GM21367 (cell line): ENCODE measurements around the gene HLA-DQB1.
"Not testable (repeated sequence)": the region's sequence is repeated elsewhere in the genome, so short reads cannot be mapped to it uniquely, and the experiment has no call there.

Experiments
- ATAC-seq: cut with Tn5 transposase; IDR thresholded peaks from one replicate; pipeline ENCODE4 v1.9.1; 2021; ENCODE audit not compliant: unreplicated experiment

Gene HLA-DQB1

DNA sequence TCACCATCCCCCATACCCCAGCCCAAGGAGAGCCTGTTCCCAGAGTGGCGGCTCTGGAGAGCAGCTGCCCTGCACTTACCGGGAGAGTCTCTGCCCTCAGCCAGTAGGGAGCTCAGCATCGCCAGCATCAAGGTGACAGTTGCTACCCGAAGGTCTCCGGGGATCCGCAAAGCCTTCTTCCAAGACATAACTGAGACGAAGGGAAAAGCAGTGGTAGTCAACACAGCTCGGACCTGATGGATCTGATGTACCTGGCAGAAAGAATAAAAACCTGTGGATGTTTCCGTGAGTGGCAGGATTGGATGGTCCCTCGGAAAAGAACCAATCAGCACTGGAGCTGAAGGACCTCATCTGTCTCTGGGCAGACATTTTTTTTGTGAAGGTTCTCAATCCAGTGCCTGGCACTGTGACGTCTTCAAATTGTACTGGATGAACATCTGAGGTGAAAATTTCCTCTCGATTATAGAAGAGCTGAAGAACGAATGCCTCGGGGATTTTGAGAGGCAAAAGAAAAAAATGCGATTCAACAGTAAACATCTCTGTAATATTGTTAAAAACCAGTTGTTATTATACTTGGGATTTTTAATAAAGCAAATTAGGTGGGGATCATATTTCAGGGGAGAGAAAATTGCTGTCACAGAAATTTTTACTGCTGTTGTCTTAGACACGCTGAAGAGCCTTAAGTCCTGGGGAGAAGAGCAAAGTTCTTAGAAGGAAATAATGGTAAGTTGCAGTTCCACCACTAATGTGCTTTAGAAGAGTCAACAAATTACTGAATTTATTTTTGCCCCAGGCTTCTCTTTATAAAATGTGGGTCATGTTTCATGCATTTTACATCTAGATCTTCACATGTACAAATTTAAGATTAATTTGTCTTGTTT lies at the start of gene HLA-DQB1:
TSS of gene HLA-DQB1 (minus strand) at position 238 of the 881 bp plus-strand sequence. CDS start at position 188, 50 bp downstream.
- ATAC-seq = peak; percentile 64

DNA sequence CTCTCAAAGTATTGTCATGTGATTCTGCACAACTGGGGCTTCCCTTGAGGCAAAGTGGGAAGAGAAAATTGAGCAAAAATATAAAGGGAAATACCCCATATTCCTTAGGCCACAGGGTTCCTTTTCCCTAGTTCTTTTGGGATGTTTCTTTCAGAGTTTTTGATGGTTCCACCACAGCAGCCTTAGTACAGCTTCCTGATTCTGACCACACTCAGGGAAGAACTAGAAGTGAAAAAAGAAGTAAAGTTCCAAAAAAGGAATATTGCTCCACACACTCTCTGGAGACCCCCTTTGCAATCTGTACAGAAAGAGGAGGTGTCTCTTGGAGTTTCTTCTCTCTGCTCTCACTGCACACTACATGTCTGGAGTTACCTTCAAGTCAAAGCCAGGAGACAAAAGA lies 46.8 kb upstream of the HLA-DQB1 start:
- ATAC-seq = no peak

DNA sequence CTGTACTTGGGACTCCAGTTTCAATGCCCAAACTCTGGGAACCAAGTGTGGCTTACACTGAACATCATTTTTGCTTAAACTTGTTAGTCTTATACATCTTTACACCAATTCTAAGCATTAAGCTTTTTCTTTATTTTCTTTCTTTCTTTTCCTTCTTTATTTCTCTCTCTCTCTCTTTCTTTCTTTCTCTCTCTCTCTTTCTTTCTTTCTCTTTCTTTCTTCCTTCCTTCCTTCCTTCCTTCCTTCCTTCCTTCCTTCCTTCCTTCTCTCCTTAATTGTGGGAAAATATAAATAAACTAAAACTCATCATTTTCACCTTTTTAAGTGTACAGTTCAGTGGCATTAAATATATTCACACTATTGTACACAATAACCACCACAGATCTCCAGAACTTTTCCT lies 43.2 kb upstream of the HLA-DQB1 start:
- ATAC-seq = no peak

DNA sequence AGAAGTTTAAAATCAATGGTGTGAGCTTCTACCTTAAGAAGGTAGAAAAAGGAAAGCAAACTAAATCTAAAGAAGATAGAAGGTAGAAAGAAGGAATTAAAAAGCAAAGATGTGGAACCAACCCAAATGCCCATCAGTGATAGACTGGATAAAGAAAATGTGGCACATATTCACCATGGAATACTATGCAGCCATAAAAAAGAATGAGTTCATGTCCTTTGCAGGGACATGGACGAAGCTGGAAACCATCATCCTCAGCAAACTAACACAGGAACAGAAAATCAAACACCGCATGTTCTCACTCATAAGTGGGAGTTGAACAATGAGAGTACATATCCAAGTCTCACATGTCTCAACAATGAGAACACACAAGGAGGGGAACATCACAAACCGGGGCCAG lies 38.7 kb upstream of the HLA-DQB1 start:
- ATAC-seq = not testable (repeated sequence)

DNA sequence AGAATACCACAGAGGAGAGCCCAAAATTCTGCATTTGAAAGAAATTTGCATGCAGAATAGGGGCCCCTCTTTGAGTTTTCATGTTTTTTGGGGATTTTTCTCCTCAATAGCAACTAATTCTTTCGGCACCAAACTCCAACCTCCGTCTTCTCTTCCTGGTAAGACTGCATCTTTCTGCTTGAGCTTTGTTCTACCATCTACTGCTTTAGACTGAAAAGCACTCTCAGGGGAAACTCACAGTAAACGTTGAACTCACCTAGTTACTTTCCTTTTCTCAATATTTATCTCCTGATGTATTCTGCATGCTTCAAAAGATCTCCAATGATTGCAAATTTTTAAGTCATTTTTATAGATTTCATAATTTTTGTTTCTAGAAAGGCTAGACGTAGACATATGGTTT lies 36.9 kb upstream of the HLA-DQB1 start:
- no peak for ATAC-seq

DNA sequence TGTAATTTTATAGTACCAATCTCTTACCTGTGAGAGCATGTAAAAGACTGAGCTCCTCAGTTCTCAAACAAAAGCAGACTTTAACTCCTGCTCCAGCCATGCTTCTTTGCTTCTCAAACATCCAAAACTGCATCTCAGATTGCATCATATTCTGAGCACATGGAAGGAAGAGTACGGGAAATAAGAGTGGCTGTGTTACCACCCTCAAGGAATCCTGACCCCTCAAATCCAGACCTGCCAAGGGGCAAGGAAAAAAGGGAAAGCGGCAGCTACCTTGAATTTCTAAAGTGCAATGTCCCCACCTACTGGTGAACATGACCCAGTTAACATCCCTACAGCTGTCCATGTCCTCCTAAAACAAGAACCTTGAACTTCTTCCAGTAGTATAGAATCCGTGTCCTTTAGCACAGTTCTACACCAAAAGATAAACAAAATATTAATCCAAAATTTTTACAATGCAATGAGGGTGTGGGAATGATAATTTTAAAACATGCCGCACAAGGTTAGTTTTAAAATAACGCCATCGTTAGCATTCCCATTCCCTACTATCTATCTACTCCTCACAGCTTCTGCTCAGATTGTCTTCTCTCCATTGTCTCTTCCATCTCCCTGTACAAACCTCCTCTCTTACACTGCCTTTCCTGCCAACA lies 34.1 kb upstream of the HLA-DQB1 start:
- no peak for ATAC-seq

DNA sequence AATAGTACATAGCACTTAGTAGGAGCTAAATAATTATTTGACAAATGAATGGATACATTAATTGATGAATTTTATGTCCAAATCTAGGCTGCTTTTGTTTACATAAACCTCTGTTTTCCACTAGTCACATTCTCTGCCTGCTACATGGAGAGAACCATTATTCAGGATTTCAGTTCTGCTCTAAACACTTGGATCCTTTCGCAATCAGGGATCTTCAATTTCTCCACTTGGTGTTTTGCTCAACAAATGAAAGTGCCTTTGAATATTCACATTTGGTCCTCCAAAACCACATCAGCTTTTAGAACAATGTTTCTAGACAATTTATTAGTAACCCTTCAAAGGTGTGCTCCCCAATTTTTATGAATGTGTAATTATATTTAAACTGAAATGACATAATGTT lies 30.6 kb upstream of the HLA-DQB1 start:
- ATAC-seq = no peak

DNA sequence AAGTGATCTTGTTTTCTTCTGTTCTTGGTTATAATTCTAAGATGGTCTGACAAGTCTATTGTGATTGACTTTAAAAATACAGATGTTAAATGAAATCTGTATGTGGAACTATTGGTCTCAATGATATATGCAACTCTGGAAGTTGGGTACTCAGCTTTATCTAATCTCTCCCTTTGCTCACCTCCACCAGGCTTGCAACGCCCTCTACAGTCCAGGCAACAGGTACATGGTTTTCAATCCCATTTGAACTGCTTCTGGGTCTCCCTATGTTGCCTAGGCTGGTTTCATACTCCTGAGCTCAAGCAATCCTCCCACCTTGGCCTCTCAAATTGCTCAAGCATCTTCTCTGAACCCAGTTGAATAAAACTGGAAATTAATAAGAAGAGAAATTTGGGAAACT lies 25.6 kb upstream of the HLA-DQB1 start:
- no peak for ATAC-seq

DNA sequence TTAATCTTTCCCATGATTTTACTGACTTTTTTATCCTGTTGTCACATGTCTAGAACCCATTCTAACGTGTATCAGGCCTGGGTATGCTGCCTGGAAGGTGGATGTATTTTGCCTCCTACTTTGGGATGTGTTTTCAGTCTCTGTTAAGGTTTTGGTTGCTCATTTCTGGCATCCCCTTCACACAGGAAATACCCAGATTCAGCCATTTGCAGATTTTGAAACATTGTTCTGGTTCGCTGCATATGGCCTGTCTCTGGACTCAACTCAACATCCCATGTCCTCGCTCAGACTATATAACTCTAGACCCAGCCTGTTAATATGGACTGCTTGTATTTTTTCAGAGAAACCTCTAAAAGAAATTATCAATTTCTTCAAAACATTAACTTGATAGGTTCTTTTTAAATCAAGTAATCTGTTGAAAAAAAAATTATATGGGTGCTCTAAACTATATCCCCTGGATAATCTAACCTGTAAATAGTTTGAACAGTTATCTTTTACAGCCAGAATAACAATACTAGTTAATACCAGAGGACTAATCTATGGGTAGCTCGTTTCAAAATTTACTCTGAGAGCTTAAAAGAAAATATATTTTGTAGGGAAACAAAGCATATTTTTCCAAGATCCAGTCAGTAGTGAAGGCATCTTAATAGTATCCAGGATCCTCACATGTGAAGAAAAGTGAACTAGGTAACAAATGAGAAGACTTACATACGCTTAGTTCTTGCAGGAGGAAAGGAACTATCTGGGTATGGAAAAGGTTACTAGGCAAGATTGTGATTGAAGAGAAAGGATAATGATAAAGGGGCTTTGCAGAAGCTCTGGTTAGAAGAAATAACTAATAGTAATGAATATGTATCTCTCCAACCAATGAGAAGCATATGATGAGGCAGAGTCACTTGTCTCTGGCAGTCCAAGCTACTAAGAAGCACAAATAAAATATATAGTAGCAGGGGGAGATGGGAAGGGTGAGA lies 23.4 kb upstream of the HLA-DQB1 start:
- no peak for ATAC-seq

DNA sequence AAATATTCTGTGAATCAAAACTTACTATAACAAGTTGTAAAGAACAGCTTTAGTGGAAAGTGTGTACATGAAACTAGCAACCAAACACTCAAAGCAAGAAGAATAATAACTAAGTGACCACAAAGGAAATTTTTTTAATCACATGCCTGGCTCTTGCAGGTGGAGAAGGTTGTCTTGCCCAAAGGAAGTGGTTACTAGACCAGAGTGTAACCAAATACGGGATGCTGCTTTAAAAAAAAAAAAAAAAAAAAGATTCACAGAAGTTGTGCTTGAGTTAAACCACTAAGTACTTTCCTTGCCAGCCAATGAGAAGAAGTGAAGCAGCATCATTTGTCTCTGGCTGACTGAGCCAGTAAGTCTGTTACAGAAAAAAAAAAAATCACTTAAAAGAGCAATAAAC lies 19.1 kb upstream of the HLA-DQB1 start:
- peak; percentile 83 for ATAC-seq

DNA sequence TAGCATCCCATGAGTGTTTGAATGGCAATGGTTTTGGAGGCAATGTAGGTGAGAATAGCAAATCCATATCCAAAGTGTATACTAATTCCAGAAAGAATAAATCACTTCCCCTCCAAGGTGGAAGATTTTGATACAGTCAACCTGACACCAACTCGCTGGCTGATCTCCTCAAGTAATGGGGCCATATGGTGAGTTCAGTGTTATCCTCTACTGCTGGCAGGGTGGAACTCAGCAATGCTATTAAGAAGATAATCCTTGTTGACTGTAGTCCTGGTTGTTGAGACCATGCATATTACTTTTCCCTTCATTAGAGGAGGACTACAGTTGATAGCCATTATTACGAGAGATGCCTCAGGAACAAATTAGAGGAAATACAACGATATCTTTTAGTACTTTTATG lies 17.8 kb upstream of the HLA-DQB1 start:
- no peak for ATAC-seq

DNA sequence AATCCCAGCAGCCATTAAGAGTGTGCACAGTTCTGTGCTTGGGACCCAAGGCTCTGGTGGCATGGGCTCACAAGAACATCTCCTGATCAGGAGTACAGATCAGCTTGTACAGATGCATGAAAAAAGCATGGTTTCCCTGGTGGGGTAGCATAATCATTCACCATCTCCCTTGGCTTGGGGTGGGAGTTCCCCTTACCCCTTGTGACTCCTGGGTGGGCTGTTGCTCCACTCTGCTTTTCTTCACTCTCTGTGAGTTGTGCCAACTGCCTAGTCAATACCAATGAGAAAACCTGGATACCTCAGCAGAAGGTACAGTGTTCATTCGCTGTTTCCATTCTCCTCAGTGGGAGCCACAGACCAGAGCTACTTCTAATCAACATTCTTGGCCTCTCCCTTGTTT lies 13.6 kb upstream of the HLA-DQB1 start:
- no peak for ATAC-seq

DNA sequence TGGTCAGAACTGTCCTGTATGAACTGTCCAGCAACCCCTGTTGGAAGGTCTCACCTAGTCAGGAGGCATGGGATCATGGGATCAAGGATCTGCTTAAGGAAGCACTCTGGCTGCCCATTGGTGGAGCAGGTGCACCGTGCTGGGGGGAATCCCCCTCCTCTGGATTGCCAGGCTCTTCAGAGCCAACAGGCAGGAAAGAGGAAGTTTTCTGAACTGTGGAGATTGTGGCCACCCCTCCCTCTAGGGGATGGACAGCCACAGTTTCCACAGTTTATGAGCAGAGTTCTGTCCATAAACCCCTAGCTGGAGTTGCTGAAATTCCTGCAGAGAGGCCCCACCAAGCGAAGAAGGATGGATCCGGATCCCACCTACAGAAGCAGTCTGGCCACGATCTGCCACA lies 13.0 kb upstream of the HLA-DQB1 start:
- ATAC-seq = no peak

DNA sequence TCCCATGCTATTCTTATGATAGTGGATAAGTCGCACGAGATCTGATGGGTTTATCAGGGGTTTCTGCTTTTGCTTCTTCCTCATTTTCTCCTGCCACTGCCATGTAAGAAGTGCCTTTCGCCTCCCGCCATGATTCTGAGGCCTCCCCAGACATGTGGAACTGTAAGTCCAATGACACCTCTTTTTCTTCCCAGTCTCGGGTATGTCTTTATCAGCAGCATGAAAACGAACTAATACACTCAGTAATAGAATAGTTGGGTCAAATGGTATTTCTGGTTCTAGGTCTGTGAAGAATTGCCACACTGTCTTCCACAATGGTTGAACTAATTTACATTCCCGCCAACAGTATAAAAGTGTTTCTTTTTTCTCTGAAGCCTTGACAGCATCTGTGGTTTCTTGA lies 7.7 kb upstream of the HLA-DQB1 start:
- ATAC-seq = not testable (repeated sequence)

DNA sequence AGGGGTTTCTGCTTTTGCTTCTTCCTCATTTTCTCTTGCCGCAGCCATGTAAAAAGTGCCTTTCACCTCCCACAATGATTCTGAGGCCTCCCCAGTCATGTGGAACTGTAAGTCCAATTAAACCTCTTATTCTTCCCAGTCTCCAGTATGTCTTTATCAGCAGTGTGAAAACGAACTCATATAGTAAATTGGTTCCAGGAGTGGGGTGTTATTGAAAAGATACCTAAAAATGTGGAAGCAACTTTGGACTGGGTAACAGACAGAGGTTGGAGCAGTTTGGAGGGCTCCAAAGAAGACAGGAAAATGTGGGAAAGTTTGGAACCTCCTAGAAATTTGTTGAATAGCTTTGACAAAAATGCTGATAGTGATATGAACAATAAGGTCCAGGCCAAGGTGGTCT lies 5.5 kb upstream of the HLA-DQB1 start:
- not testable (repeated sequence) for ATAC-seq

DNA sequence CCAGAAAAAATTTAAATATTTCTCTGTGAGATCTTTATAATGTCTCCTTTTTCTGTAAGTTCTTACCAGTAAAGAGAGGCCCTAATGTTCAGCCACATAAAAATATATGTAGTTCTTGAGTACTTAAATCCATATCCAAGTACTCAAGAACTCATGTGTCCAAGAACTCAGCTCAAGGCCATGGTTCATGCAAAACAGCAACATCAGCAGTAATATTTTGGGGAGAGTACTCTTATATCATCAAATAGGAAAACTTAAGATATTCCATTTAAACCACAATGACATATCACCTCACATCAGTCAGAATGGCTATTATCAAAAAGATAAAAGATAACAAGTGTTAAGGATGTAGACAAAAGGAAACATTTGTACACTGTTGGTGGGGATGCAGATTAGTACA lies 3.4 kb upstream of the HLA-DQB1 start:
- no peak for ATAC-seq

DNA sequence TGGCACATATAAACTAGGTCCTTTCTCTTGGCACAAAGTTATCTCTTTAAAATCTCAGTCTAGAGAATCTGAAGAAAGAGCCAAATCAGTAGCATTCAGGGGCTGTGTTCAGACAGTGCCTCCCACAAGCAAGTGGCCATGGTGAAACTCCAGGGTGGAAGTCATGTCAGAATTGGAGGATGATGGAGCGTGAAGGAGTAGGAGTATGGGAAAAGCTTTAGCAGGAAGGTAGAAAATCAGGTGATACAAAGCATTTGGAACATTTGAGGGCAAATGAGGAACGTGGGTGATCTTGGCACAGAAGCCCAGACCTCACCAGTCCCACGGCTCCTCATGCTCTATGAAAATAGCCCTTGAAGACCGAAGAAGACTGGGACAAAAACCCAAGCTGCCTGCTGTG lies 2.8 kb upstream of the HLA-DQB1 start:
- ATAC-seq = no peak

DNA sequence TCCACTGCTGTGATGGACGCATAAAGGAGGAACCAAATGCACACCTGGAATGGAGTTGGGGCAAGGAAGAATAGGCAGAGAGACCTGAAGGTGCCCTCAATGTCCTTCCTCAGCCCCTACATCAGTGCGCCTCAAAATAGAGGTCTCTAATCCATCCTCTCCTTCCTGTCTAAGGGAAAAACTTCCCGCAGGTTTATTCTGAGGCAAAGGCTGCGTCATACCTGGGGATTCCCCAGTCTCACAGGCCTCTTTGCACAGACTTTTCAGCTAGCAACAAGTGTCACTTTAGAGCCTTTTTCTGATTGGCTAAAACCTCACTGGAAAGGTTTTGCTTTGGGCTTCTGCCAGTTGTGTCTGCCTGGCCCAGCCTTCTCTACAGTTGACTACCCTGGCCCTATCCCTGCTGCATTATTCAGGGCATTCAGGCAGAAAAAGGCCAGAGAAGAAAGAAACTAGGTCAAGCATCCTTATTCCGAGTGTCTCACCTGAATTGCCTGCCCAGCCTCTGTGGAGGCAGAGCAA lies 1.8 kb upstream of the HLA-DQB1 start:
- ATAC-seq = peak; percentile 60

DNA sequence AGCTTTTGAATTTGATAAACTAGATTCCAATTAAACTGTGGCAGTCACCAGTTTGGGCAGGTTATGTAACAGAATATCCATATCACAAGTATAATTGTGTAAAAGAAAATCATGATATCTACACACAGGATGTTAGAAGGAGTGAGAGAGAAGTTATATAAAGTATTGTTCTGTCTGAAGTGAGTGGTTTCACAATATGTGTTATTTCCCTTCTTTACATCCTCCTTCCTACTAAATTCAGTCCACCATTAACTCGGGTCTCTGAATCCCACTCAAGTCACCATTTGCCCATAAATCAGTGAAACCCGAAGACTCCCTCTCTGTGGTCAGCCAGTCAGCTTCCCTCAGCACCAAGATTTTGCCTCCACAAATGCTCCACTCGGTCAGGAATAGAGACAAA lies 796 bp downstream of the HLA-DQB1 start:
- no peak for ATAC-seq

DNA sequence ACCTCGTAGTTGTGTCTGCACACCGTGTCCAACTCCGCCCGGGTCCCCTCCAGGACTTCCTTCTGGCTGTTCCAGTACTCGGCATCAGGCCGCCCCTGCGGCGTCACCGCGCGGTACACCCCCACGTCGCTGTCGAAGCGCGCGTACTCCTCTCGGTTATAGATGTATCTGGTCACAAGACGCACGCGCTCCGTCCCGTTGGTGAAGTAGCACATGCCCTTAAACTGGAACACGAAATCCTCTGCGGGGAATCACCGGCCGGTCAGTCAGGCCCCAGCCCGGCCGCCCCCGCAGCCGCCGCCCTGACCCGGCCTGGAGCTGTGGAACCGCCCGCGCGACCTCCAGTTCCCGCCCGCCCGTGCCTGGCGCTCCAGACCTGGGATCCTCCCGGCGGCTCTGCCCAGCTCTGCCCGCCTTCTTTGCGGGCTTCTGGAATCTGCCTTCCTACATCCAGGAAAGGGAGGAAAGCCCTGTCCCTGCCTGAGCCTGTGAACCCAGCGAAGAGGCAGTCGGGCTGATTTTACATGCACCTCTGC lies 1.6 kb downstream of the HLA-DQB1 start:
- ATAC-seq = no peak

DNA sequence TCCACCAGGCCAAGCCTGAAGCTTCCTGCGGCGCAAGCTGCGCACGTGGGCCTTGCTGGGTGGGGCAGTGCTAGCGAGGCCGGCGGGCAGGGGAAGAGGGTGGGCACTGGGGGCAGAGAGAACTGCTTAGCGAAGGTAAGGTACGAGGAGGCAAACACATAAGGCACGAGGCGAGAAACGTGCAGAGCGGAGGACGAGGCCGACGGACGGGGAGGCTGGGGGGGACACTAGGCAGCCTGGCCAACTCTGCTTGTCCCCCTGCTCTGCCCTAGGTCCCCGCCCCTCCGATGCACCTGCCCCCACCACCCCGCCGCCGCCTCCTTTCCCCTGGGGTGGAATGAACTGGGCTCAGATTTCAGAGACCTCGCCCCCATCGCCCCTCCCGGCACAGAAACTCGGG lies 2.1 kb downstream of the HLA-DQB1 start:
- ATAC-seq = no peak
